Hypothalamus (tissue), 51 donors: ENCODE measurements around the gene HERC2.
"Not testable (repeated sequence)": the region's sequence is repeated elsewhere in the genome, so short reads cannot be mapped to it uniquely, and the experiment has no call there.

Experiments used
- DNase-seq, 51 donors: peaks; one replicate each; lab custom pipeline; 2025; lab: John Stamatoyannopoulos, UW

The HERC2 gene

GRCh38 chr15:28322129-28322588 is at the start of gene HERC2:
Gene HERC2, minus strand, starts transcription at chr15:28322179. Its CDS starts 746 bp downstream, at chr15:28321433.
- DNase-seq = not testable (repeated sequence)

- DNase-seq = not testable (repeated sequence)
These were observed 43.5 kb upstream of the HERC2 start for GRCh38 chr15:28365502-28365901.

GRCh38 chr15:28357984-28358383 is 36.0 kb upstream of the HERC2 start, which contains the start of gene GOLGA6L24:
Gene GOLGA6L24, minus strand, starts transcription at chr15:28358084. Its CDS starts 61 bp downstream, at chr15:28358023.
- DNase-seq = not testable (repeated sequence)

- not testable (repeated sequence) for DNase-seq
These were observed 461 bp downstream of the HERC2 start for GRCh38 chr15:28321358-28322078.

- DNase-seq = not testable (repeated sequence)
These were observed 2.3 kb downstream of the HERC2 start for GRCh38 chr15:28319725-28320124.

- DNase-seq = not testable (repeated sequence)
These were observed 3.2 kb downstream of the HERC2 start for GRCh38 chr15:28318828-28319227.

- not testable (repeated sequence) for DNase-seq
These were observed 3.9 kb downstream of the HERC2 start for GRCh38 chr15:28318122-28318521.

GRCh38 chr15:28316958-28317357 is 5.0 kb downstream of the HERC2 start:
- DNase-seq = not testable (repeated sequence)

- DNase-seq = not testable (repeated sequence)
These were observed 11.5 kb downstream of the HERC2 start for GRCh38 chr15:28310454-28310853.

- DNase-seq = not testable (repeated sequence)
These were observed 13.3 kb downstream of the HERC2 start for GRCh38 chr15:28308718-28309117.

- DNase-seq = not testable (repeated sequence)
These were observed 16.3 kb downstream of the HERC2 start for GRCh38 chr15:28305700-28306099.

GRCh38 chr15:28297434-28297833 is 24.5 kb downstream of the HERC2 start:
- DNase-seq = not testable (repeated sequence)

- not testable (repeated sequence) for DNase-seq
These were observed 25.2 kb downstream of the HERC2 start for GRCh38 chr15:28296814-28297213.

GRCh38 chr15:28295009-28295563 is 26.9 kb downstream of the HERC2 start:
- DNase-seq = not testable (repeated sequence)

- DNase-seq = not testable (repeated sequence)
These were observed 27.4 kb downstream of the HERC2 start for GRCh38 chr15:28294560-28294959.

- DNase-seq = no peak
These were observed 32.1 kb downstream of the HERC2 start for GRCh38 chr15:28289694-28290463.

- not testable (repeated sequence) for DNase-seq
These were observed 32.9 kb downstream of the HERC2 start for GRCh38 chr15:28288830-28289693.

GRCh38 chr15:28286659-28287058 is 35.3 kb downstream of the HERC2 start:
- DNase-seq = not testable (repeated sequence)

GRCh38 chr15:28286031-28286430 is 35.9 kb downstream of the HERC2 start:
- DNase-seq = no peak

- DNase-seq = no peak
These were observed 40.1 kb downstream of the HERC2 start for GRCh38 chr15:28281876-28282275.
